GM19455 (cell line): ENCODE measurements around the gene ZMYM3.

Experiments used
- ATAC-seq: cut with Tn5 transposase; IDR thresholded peaks from one replicate; pipeline ENCODE4 v1.9.1; 2021; ENCODE audit not compliant: unreplicated experiment

Gene ZMYM3

GRCh38 chrX:71253253-71254091 is 468 bp downstream of the ZMYM3 start:
- ATAC-seq: no peak

GRCh38 chrX:71252221-71252620 is 1.7 kb downstream of the ZMYM3 start:
- no peak for ATAC-seq

- ATAC-seq: no peak
These were observed 2.4 kb downstream of the ZMYM3 start for GRCh38 chrX:71251466-71251973.

- ATAC-seq: no peak
These were observed 3.1 kb downstream of the ZMYM3 start for GRCh38 chrX:71250841-71251240.

DNA sequence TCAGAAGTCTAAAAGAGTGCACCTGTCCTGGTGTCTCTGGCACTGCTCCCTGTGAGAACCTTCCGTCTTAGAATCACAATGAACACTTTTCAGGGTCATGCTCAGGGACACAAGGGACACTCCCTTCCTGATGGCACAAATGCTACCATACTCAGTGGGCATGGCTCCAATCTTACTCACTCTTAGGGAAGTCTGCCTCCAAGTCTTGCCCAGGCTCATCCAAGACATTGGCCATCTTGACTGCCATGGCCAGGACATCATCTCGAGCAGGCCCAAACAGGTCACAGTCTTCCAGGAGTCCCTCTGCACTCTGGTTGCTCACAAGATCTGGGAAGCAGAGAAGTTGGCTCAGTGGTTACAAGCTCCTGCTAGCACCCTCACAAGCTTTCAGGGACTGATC is 8.8 kb downstream of the ZMYM3 start:
- no peak for ATAC-seq

DNA sequence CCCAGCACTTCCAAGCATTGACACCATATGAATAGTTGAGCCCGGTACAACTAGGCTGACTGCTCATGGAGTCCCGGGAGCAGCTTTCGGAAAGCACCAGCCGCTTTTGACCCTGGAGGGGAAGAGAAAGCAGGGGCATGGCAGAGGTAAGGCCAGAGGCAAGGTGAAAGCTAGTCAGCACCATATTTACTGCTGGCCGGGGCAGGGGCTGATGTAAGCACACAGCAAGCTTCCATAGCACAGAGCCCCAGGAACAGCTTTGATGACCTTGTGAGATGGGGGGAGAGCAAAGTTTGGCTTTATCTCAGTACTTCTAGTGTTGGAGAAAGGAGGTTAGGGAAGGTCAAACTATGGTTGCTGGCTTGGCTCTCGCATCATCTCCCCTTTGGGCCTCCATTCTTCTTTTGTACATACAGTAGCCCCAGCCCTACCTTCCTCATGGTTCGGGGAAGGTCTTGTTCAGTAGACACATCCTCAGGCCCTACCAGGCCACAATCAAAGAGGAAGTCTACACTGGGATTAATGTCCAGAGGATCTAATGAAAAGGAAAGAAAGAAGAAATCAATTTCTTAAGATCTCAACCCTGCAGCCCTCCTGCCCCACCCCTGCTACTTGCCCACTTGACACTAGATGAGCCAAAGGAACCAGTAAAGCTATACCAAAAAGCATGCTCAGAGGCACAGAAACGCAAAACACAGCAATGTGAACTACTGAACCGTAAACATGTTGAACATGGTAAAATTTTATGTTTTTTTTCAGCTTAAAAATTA is 9.4 kb downstream of the ZMYM3 start:
- ATAC-seq: no peak

DNA sequence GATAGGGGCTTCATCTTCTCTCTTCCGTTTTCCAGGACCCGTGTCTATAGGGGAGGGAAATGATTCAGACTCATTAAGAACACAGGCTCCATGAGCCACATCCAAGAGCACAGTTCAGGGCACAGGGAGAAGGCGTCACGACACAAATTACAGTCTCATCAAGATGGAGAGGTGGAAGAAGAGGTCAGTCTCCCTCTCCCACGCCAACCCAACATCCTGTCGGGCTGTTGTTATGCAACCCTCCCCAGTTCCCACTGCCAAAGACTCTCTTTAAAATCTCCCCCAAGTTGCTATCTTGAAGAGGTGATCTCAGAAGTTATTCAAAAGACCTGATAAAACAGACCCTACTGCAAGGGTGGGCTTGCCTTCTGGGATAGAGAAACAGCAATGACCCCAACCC is 12.6 kb downstream of the ZMYM3 start:
- ATAC-seq: no peak

DNA sequence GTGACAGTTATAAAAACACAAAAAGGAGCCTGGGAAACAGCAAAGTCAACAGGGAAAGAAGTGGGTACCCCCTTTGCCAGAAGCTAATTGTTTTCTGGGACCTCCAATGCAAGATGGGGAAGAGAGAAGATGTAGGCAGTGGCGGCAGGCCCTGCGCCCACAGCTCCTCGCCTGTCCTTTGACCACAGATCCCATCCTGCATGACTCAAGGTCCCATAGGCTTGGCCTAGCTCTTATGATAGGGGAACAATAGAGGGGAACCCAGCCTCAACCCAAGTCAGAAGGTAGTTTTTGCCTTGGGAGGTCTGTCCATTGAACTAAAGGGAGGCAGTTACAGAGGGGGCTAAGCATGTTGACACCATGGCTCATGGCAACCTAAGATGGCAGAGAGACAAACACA is 14.2 kb downstream of the ZMYM3 start:
- no peak for ATAC-seq

GRCh38 chrX:71236836-71237235 is 17.1 kb downstream of the ZMYM3 start:
- no peak for ATAC-seq

DNA sequence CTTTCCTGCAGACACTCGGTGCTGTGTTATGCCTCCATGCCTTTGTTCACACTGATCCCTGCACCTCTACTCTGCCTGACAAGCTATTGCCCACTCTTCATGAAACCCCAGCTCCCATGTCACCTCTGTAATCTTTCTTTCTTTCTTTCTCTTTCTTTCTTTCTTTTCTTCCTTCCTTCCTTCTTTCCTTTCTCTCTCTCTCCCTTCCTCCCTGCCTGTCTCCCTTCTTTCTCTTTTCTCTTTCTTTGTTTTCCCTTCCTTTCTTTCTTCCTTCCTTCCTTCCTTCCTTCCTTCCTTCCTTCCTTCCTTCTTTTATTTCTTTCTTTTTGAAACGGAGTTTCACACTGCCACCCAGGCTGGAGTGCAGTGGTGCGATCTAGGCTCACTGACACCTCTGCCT is 18.5 kb downstream of the ZMYM3 start:
- no peak for ATAC-seq

DNA sequence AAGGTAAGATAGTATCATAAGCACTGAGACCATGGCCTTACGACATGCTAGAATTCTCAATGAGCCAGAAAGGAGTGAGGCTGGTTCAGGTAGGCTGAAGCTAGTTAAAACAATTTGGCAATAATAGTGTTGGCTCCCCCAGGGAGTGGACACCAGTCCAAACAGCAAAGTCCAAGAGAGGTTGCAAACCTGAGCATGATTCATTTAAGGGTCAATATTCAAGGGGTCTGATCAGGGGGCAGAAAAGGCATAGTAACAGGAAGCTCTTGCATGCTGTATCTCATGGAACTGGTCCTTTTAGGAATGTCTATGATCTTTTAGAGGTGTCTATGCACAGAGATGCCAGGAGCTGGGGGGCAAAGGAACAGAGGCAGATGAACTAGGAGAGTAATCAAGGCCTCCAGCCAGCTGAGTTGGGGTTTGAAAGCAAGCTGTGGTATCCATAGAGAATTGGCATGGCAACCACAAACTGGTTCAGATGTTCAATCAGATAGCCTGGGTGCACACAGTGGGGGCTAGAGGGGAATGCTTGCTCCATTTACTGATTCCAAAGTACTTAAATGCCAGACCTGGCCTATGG is 25.8 kb downstream of the ZMYM3 start:
- no peak for ATAC-seq

DNA sequence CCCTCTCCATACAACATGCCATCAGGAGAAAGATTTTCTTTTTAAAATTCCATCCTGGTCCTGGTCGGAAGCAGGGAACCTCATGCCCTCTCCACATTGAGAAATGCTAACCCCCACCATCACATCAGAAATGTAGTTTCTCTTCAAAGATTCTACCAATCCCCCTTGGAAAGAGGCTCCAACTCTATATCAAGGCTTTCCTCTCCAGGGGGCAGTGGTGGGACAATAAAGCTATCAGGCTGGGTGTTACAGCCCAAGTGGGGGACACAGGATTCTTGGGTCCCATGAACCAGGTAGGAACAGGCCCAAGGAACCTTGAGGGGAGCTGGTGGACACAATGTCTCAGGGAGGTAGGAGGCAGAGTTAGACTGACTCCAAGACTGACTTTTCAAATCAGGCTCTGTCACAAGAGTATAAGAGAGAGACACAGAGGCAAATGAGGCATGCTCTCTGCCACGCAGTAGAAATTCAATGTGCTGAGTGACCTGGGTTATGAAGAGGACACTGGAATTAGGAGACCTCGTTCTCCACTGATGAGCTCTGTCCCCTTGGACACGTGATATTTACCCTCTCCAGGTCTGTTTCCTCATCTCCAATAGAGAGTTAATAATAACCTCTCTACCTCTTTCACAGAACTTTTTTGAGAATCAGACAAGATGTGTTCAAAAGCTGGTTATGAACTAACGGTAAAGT is 26.4 kb downstream of the ZMYM3 start:
- no peak for ATAC-seq

DNA sequence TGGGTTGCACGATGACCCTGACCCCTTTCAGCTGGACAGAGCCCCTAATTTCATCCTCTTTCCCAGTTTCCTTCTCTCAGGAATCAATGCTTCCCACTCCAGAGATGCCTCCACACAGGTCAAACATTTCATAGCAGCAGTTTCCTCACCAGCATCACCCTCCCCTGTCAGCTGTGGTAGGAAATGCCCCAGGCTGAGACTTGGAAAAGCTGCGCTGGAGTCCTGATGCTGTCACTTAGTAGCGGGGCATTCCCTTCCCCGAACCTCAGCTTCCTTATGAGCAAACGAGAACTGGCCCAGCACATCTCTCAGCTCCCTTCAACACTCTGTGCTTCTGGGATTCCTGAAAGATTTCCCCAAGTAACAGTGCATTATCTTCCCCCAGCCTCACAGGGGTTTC is 28.3 kb downstream of the ZMYM3 start:
- no peak for ATAC-seq

DNA sequence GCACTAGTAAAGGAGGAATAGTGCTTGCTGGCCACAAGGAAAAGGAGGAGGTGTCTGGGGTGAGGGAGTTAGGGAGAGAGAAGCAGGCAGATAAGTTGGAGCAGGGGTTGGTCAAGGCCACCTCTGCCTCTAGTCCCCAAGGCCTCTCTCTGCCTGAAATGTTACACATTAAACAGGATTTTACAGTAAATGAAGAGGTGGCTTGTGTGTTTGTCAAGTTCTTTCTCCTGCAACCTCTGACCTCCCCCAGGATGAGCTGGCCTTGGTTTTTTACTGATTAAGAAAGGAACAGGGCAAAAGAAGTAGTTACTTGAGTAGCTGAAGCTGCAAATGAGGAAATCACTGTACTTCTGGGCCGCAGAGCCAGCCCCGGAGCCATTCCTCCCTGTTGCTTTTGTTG is 28.9 kb downstream of the ZMYM3 start:
- no peak for ATAC-seq

DNA sequence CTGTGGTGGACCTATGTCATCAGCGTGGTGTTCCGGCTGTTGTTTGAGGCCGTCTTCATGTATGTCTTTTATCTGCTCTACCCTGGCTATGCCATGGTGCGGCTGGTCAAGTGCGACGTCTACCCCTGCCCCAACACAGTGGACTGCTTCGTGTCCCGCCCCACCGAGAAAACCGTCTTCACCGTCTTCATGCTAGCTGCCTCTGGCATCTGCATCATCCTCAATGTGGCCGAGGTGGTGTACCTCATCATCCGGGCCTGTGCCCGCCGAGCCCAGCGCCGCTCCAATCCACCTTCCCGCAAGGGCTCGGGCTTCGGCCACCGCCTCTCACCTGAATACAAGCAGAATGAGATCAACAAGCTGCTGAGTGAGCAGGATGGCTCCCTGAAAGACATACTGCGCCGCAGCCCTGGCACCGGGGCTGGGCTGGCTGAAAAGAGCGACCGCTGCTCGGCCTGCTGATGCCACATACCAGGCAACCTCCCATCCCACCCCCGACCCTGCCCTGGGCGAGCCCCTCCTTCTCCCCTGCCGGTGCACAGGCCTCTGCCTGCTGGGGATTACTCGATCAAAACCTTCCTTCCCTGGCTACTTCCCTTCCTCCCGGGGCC is 29.7 kb downstream of the ZMYM3 start:
- ATAC-seq: no peak

- ATAC-seq: no peak
These were observed 31.0 kb downstream of the ZMYM3 start, which contains the start of gene GJB1 for GRCh38 chrX:71222929-71223328. Gene GJB1, plus strand, starts transcription at chrX:71223224. Its CDS starts 484 bp downstream, at chrX:71223708.

DNA sequence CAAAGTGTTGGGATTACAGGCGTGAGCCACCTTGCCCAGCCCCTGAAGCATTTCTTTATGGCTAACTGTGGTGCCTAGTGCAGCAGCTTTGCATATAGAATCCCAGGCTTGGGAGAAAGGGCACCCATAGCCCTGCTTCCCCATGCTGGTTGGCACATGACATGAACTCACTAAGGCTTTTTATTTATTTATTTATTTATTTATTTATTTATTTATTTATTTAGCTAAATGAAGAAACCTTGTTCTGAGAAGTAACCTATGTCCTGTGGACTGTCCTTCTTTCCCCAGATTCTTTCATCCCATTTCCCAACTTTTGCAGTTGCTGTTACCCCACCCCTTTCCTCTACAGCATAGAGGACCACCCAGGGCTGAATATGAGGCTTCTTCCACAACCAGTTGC is 32.8 kb downstream of the ZMYM3 start:
- no peak for ATAC-seq

DNA sequence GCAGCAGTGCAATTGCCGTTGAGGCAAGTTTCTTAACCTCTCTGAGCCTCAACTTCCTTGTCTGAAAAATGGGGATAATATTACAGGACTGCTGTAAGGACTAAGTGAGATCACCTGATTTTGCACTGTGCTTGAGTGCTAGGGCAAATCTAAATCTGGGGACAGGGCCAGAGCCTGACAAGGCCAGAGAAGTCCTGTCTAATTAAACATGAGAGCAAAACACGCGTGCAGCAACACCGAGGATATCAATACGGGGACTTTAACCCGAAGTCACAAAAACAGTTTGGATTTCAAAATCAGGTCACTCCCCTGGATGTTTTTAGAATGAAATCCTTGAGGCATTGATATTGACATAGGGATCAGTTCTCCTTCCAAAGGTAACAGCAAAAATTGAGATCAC is 36.6 kb downstream of the ZMYM3 start:
- ATAC-seq: no peak

DNA sequence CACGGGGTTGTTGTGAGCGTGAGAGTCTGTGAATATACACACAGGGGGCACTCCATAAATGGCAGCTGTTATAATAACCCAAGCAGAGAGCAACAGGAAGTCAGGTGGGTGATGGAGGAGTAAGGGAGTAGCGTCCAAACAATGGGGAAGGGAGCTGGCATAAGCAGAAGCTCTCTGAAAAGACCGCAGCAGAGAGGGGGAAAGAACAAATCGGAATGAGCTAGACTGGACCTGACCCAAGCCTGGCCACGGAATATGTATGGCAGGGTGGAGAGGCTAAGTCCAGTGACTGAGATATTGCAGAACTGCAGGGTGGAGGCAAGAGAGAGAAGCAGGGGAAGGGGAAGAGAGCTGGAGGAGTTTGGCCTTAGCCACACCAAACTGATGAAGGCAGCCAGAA is 37.5 kb downstream of the ZMYM3 start:
- ATAC-seq: no peak

- no peak for ATAC-seq
These were observed 38.5 kb downstream of the ZMYM3 start for GRCh38 chrX:71215338-71215912.
